8988T (cell line): ENCODE measurements around the gene PRKG1.
"Not testable (repeated sequence)": the region's sequence is repeated elsewhere in the genome, so short reads cannot be mapped to it uniquely, and the experiment has no call there.

Source experiments
- DNase-seq: peaks from one replicate; pipeline ENCODE4 v3.0.0; 2011

Gene PRKG1

GRCh38 chr10:52198540-52198939 lies 1124.3 kb downstream of the PRKG1 start:
- no peak for DNase-seq

- not testable (repeated sequence) for DNase-seq
Observed at GRCh38 chr10:52204906-52205305, 1130.6 kb downstream of the PRKG1 start.

- no peak for DNase-seq
Observed at GRCh38 chr10:52208365-52208764, 1134.1 kb downstream of the PRKG1 start.

GRCh38 chr10:52210161-52210560 lies 1135.9 kb downstream of the PRKG1 start:
- no peak for DNase-seq

GRCh38 chr10:52212062-52212461 lies 1137.8 kb downstream of the PRKG1 start:
- DNase-seq, result no peak

GRCh38 chr10:52212802-52213201 lies 1138.5 kb downstream of the PRKG1 start:
- no peak for DNase-seq

- DNase-seq, result no peak
Observed at GRCh38 chr10:52213321-52213752, 1139.0 kb downstream of the PRKG1 start.

- DNase-seq, result no peak
Observed at GRCh38 chr10:52215745-52216361, 1141.6 kb downstream of the PRKG1 start.

- DNase-seq, result no peak
Observed at GRCh38 chr10:52216852-52217251, 1142.6 kb downstream of the PRKG1 start.

- no peak for DNase-seq
Observed at GRCh38 chr10:52217531-52217930, 1143.2 kb downstream of the PRKG1 start.

- no peak for DNase-seq
Observed at GRCh38 chr10:52220947-52221346, 1146.7 kb downstream of the PRKG1 start.

- DNase-seq, result no peak
Observed at GRCh38 chr10:52221923-52222322, 1147.6 kb downstream of the PRKG1 start.

GRCh38 chr10:52226197-52226847 lies 1152.0 kb downstream of the PRKG1 start:
- DNase-seq, result no peak

- no peak for DNase-seq
Observed at GRCh38 chr10:52228556-52228955, 1154.3 kb downstream of the PRKG1 start.

- DNase-seq, result no peak
Observed at GRCh38 chr10:52229291-52229931, 1155.1 kb downstream of the PRKG1 start.

GRCh38 chr10:52232561-52233350 lies 1158.5 kb downstream of the PRKG1 start:
- DNase-seq, result no peak

GRCh38 chr10:52233351-52233991 lies 1159.2 kb downstream of the PRKG1 start:
- not testable (repeated sequence) for DNase-seq

GRCh38 chr10:52239771-52240170 lies 1165.5 kb downstream of the PRKG1 start:
- no peak for DNase-seq

GRCh38 chr10:52245547-52245946 lies 1171.3 kb downstream of the PRKG1 start:
- no peak for DNase-seq

GRCh38 chr10:52247929-52248328 lies 1173.6 kb downstream of the PRKG1 start:
- not testable (repeated sequence) for DNase-seq

- DNase-seq, result no peak
Observed at GRCh38 chr10:52248697-52249306, 1174.5 kb downstream of the PRKG1 start.

GRCh38 chr10:52249850-52250395 lies 1175.6 kb downstream of the PRKG1 start:
- no peak for DNase-seq
